SJSA1 (cell line): ENCODE measurements around the gene METTL1. TPM values are rescaled to one million over a fixed set of nuclear protein-coding genes. Genes with fewer than 3 reads are reported as not detected.

Experiments used
- DNase-seq, 2 experiments: peaks; one replicate each; pipeline ENCODE4 v3.0.0-alpha.2; 2015 to 2020; ENCODE audit warnings: low spot score in 2 of 2, low read depth in 1 of 2
- H3K27ac ChIP-seq: fragments of 250-450 bp; sonication (Bioruptor Pico); 2 replicates; pipeline ENCODE4 v1.5.1; 2020; ENCODE audit warnings: mild to moderate bottlenecking, moderate library complexity
- H3K27me3 ChIP-seq: fragments of 250-450 bp; sonication (Bioruptor Pico); replicated peaks from 2 replicates; pipeline ENCODE4 v1.5.1; 2020; ENCODE audit warnings: mild to moderate bottlenecking, moderate library complexity
- H3K36me3 ChIP-seq: fragments of 250-450 bp; sonication (Bioruptor Pico); 2 replicates; pipeline ENCODE4 v1.5.1; 2020; ENCODE audit warnings: mild to moderate bottlenecking
- H3K4me1 ChIP-seq: fragments of 250-450 bp; sonication (Bioruptor Pico); replicated peaks from 2 replicates; pipeline ENCODE4 v1.6.1; 2021; ENCODE audit warnings: mild to moderate bottlenecking
- H3K4me3 ChIP-seq: fragments of 250-450 bp; sonication (Bioruptor Pico); 2 replicates; pipeline ENCODE4 v1.5.1; 2020; ENCODE audit warnings: mild to moderate bottlenecking
- H3K9me3 ChIP-seq: fragments of 250-450 bp; sonication (Bioruptor Pico); replicated peaks from 2 replicates; pipeline ENCODE4 v1.5.1; 2020; ENCODE audit warnings: mild to moderate bottlenecking
- total RNA-seq: library from RNA; depleted of rRNA; stranded (reverse); fragments of >200 nt; shearing (Covaris generic); gene quantifications from 2 replicates; pipeline ENCODE4 v1.2.3, GENCODE V29; 2014

METTL1 gene
- total RNA-seq, 1 experiment from 2014 or later: 173 TPM

GRCh38 chr12:57771236-57771872 lies 551 bp downstream of the METTL1 start:
- Histone ChIP-seq H3K27ac (peak overlapping the region; percentile 83), H3K4me1 (peaks cover 35% of the 10 kb centered on the region), H3K9me3 (peaks cover 4% of the 10 kb centered on the region), H3K36me3 (peaks cover 75% of the 10 kb centered on the region), H3K4me3 (peak overlapping the region; percentile 57), H3K27me3 (peaks cover 13% of the 10 kb centered on the region)
- no peak for DNase-seq

- DNase-seq: no peak
- Histone ChIP-seq H3K4me1 (peaks cover 41% of the 10 kb centered on the region), H3K36me3 (peaks cover 75% of the 10 kb centered on the region), H3K9me3 (peaks cover 10% of the 10 kb centered on the region), H3K27me3 (peaks cover 19% of the 10 kb centered on the region), H3K4me3 (peak overlapping the region; percentile 57), H3K27ac (peak overlapping the region; percentile 83; the same call in 1 of the 2 replicates)
Measured at GRCh38 chr12:57770734-57771133, 1.2 kb downstream of the METTL1 start.

- Histone ChIP-seq H3K9me3 (peaks cover 21% of the 10 kb centered on the region), H3K36me3 (peaks cover 80% of the 10 kb centered on the region), H3K4me1 (peaks cover 52% of the 10 kb centered on the region), H3K27ac (no peak overlapping the region), H3K27me3 (peaks cover 31% of the 10 kb centered on the region), H3K4me3 (no peak overlapping the region)
- DNase-seq: no peak
Measured at GRCh38 chr12:57769594-57769993, 2.3 kb downstream of the METTL1 start.

GRCh38 chr12:57767876-57768275 lies 4.0 kb downstream of the METTL1 start:
- Histone ChIP-seq H3K27ac (no peak overlapping the region), H3K4me3 (no peak overlapping the region), H3K9me3 (peaks cover 25% of the 10 kb centered on the region), H3K27me3 (peaks cover 48% of the 10 kb centered on the region), H3K36me3 (peaks cover 68% of the 10 kb centered on the region), H3K4me1 (peaks cover 48% of the 10 kb centered on the region)
- no peak for DNase-seq

GRCh38 chr12:57767305-57767698 lies 4.6 kb downstream of the METTL1 start:
- H3K36me3 ChIP-seq: peaks cover 63% of the 10 kb centered on the region
- no peak overlapping the region for H3K27ac ChIP-seq
- peaks cover 51% of the 10 kb centered on the region for H3K27me3 ChIP-seq
- DNase-seq: peak in 1 of 2 experiments; percentile 85
- peaks cover 25% of the 10 kb centered on the region for H3K9me3 ChIP-seq
- H3K4me1 ChIP-seq: peaks cover 43% of the 10 kb centered on the region
- no peak overlapping the region for H3K4me3 ChIP-seq

GRCh38 chr12:57766464-57767304 lies 5.2 kb downstream of the METTL1 start, which contains the start of gene CYP27B1:
CYP27B1 (minus strand) TSS chr12:57767078; CDS start chr12:57767041, 37 bp downstream.
- no peak within 1 kb of the TSS for H3K4me3 ChIP-seq
- H3K36me3 ChIP-seq: peaks cover 63% of the 10 kb centered on the region
- no peak within 1 kb of the TSS for H3K27ac ChIP-seq
- DNase-seq: no peak
- peaks cover 51% of the 10 kb centered on the region for H3K27me3 ChIP-seq
- H3K9me3 ChIP-seq: peaks cover 25% of the 10 kb centered on the region
- peaks cover 41% of the 10 kb centered on the region for H3K4me1 ChIP-seq

- no peak overlapping the region for H3K4me3 ChIP-seq
- H3K27ac ChIP-seq: no peak overlapping the region
- H3K4me1 ChIP-seq: peaks cover 34% of the 10 kb centered on the region
- peaks cover 51% of the 10 kb centered on the region for H3K27me3 ChIP-seq
- peaks cover 61% of the 10 kb centered on the region for H3K36me3 ChIP-seq
- H3K9me3 ChIP-seq: peaks cover 25% of the 10 kb centered on the region
- DNase-seq: no peak
Measured at GRCh38 chr12:57765698-57766463, 6.0 kb downstream of the METTL1 start.

GRCh38 chr12:57765003-57765697 lies 6.8 kb downstream of the METTL1 start:
- H3K4me3 ChIP-seq: peak overlapping the region; percentile 21

GRCh38 chr12:57764662-57765002 lies 7.3 kb downstream of the METTL1 start:
- Histone ChIP-seq H3K9me3 (peaks cover 25% of the 10 kb centered on the region), H3K27ac (no peak overlapping the region), H3K36me3 (peaks cover 49% of the 10 kb centered on the region), H3K27me3 (peaks cover 52% of the 10 kb centered on the region), H3K4me3 (peak overlapping the region; percentile 21), H3K4me1 (peaks cover 31% of the 10 kb centered on the region)
- no peak for DNase-seq

More at GRCh38 chr12:57765003-57765697, 6.8 kb downstream of the METTL1 start:
- H3K27me3 ChIP-seq: peaks cover 51% of the 10 kb centered on the region
- H3K27ac ChIP-seq: no peak overlapping the region
- peak in 1 of 2 experiments; percentile 99 for DNase-seq
- peaks cover 31% of the 10 kb centered on the region for H3K4me1 ChIP-seq
- peaks cover 54% of the 10 kb centered on the region for H3K36me3 ChIP-seq
- H3K9me3 ChIP-seq: peaks cover 25% of the 10 kb centered on the region

GRCh38 chr12:57763881-57764661 lies 7.8 kb downstream of the METTL1 start:
- Histone ChIP-seq H3K4me1 (peaks cover 31% of the 10 kb centered on the region), H3K27me3 (peaks cover 53% of the 10 kb centered on the region), H3K36me3 (peaks cover 45% of the 10 kb centered on the region), H3K27ac (no peak overlapping the region), H3K9me3 (peaks cover 25% of the 10 kb centered on the region), H3K4me3 (no peak overlapping the region)
- DNase-seq: peak; percentile 69 to 80

- Histone ChIP-seq H3K4me3 (no peak overlapping the region), H3K4me1 (peaks cover 31% of the 10 kb centered on the region), H3K27ac (no peak overlapping the region), H3K9me3 (peaks cover 25% of the 10 kb centered on the region), H3K36me3 (peaks cover 42% of the 10 kb centered on the region), H3K27me3 (peaks cover 52% of the 10 kb centered on the region)
- DNase-seq: peak in 1 of 2 experiments; percentile 81
Measured at GRCh38 chr12:57762463-57762862, 9.4 kb downstream of the METTL1 start.

GRCh38 chr12:57761391-57761998 lies 10.4 kb downstream of the METTL1 start:
- peaks cover 45% of the 10 kb centered on the region for H3K27me3 ChIP-seq
- DNase-seq: no peak
- H3K4me1 ChIP-seq: peaks cover 23% of the 10 kb centered on the region
- peaks cover 34% of the 10 kb centered on the region for H3K36me3 ChIP-seq
- no peak overlapping the region for H3K4me3 ChIP-seq
- H3K27ac ChIP-seq: no peak overlapping the region
- H3K9me3 ChIP-seq: peaks cover 22% of the 10 kb centered on the region
